ENCODE measurements around the gene FAF1.

FAF1 gene

DNA sequence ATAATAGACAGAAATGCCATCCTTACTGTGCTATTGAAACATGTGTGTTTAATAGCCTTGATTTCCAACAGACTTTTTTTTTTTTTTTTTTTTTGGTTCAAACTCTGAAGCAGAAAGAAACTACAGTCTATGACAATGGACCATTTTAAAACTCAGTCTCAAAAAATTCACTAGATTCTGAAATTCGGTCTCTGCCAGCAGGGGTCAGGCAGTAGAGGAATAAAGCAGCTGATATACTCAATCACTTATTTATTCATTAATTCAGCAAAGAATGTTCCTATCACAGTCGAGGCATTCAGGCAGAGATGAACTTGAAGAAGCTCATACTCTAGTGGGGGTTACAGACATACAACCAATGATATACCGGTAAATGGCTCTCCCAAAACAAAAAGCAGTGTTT lies 275.9 kb downstream of the FAF1 start:
- no peak for DNase-seq

DNA sequence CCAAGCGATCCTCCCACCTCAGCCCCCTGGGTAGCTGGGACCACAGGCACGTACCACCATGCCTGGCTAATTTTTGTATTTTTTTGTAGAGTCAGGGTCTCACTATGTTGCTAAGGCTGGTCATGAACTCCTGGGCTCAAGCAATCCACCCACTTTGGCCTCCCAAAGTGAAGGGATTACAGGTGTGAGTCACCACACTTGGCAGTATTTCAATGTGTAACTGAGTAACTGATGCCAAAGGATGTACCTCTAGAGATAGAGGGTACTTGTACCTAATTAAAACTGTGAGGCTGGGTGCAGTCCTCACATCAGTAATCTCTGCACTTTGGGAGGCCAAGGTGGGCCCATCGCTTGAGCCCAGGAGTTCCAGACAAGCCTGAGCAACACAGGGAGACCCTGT lies 278.1 kb downstream of the FAF1 start:
- DNase-seq = no peak

GRCh38 chr1:50667710-50668356 lies 292.2 kb downstream of the FAF1 start:
- no peak for DNase-seq

- no peak for DNase-seq
Observed at GRCh38 chr1:50667272-50667671, 292.8 kb downstream of the FAF1 start.

GRCh38 chr1:50666849-50667248 lies 293.2 kb downstream of the FAF1 start:
- no peak for DNase-seq

GRCh38 chr1:50665413-50665812 lies 294.7 kb downstream of the FAF1 start:
- no peak for DNase-seq

DNA sequence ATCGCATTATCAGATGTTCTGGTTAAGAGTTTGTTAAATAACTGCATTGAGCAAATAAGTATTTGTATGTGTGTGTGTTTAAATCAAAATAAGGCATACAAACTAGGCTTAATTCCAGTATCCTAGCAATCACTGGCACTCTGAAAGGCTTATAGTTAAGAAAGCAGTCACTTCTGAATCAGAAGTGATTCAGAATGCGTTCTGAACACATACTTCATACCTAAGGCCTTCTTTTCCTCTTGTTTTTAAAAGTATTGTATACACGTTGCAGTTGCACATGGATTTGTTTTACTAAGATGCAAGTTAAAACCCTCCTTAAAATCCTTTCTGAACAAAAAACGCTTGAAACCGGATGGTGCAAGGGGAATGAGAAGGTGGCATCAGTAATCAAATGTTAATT lies 298.4 kb downstream of the FAF1 start:
- DNase-seq = no peak

- DNase-seq = no peak
Observed at GRCh38 chr1:50659107-50659662, 300.9 kb downstream of the FAF1 start.

DNA sequence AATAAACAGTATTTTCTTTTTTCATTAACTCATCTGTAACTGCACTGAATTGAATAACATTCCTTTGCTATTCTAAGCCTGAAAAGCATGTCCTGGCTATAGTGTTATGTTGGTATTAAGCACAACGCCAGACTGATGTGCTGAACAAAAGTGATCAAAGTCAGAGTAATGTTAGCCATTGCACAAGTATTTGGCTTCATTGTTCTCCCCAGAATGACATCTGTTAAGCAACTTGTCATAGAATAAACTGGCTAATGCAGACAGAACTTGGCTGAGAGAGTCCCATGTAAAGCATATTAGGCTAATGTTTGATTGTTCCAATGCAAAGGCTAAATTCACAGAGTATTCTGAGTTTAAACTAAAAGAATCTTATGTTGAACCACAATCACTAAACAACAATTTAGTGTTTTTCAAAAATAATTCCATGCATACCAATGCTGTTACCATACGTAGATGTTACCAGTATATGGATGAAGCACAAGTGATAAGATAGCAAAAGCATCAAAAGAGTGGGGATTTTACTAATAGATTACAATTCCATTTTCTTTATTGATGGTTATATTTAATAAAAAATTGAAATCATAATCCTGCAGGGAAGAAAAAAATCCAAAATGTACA lies 301.5 kb downstream of the FAF1 start:
- no peak for DNase-seq

- DNase-seq = no peak
Observed at GRCh38 chr1:50656931-50657330, 303.1 kb downstream of the FAF1 start.

DNA sequence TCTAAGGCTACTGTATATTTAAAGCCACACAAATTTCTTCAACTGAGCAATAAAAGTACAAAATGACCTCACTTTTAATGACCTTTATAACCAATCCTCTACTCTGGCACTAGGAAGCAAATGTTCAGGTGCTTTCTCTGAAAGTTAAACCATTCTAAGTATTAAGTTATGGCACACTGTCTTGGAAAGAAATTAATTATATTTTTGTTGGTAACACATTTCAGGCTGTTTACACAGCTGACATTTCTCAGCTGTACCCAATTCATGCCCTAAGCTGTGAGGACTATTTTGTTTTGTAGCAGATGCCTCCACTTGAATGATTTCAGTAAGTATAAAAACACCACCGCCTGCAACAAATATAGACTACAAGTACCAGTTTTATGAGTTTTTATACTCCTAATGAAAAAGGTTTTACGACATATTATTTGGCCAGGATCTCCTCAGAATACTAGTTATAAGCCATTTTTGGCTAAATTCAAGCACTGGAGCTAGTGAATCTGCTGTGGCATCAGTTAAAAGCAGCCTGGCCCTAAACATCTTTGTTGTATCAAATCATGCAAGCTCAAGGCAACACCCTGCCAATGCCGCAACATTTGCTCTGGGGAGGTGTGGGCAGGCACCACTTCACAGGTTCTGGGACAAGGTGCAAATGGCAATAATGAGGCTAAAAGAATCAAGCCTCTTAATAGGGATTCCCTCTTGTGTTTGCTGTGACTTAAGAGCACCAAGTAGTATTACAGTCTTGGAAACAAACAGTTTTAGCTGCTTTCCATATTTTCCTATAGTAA lies 308.4 kb downstream of the FAF1 start:
- DNase-seq = no peak

GRCh38 chr1:50646526-50646925 lies 313.5 kb downstream of the FAF1 start:
- DNase-seq = no peak

GRCh38 chr1:50645139-50645538 lies 314.9 kb downstream of the FAF1 start:
- no peak for DNase-seq

- no peak for DNase-seq
Observed at GRCh38 chr1:50644447-50645105, 315.5 kb downstream of the FAF1 start.

DNA sequence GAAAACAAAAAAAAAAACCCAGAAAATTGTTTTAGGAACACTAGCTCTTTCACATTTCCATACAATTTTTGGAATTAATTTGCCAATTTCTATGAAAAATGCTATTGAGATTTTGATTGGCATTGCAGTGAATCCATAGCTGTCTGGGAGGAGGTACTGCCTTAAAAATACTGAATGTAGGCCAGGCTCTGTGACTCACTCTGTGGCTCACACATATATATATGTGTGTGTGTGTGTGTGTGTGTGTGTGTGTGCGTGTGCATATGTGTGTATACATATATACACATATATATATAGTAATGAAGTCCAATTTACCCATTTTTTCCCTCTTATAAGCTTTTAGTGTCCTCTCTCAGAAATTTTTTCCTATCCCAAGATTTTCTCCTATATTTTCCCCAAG lies 322.6 kb downstream of the FAF1 start:
- no peak for DNase-seq

DNA sequence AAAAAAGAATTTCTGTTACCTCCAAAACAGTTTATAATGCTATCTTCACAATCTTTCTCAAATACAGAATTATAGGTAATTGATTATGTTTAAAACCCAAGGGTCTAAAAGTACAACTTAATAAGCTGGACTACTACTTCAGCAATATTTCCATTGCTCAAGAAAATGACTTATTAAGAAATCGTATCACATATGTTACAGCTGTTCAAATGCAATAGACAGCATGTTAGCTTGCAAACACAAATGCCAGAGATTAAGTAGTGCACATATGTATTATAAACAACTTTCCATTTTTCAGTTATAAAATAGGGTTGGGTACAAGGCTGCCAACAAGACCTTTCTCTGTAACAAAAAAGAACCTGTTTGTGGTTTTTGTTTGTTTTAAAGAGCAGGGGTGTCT lies 325.8 kb downstream of the FAF1 start:
- no peak for DNase-seq

- no peak for DNase-seq
Observed at GRCh38 chr1:50633465-50633864, 326.6 kb downstream of the FAF1 start.

GRCh38 chr1:50631161-50631560 lies 328.9 kb downstream of the FAF1 start:
- DNase-seq = no peak

GRCh38 chr1:50622259-50622658 lies 337.8 kb downstream of the FAF1 start:
- no peak for DNase-seq

DNA sequence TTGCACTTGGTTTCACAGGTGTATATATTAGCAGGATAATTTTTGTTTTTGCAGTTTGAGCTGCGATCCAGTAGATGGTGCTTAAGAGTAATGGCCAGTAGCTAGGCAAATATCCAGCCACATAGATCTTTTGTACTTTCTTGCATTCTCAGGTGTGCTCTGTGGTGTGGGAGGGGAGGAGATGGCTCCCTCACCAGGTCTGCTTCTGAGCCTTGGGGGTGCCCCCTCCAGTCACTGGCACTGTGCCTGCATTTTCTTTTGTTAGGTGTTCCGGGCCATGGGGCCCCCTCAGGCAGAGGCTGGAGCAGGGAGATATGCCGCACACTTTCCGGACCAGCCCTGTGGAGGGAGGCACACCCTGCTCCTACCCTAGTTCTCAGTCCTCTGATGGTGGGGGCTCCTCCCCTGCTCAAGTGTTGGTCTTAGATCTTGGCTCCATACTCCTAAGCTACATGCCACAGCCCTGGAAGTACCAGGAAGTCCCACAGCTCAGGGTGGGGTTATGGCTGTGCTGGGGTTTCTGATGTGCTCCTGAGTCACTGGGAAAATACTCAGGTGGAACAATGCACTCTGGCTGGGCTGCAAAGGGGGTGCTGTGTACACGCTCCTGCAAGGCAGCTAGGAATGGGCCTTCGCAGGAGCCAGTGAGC lies 339.3 kb downstream of the FAF1 start:
- no peak for DNase-seq

- no peak for DNase-seq
Observed at GRCh38 chr1:50615036-50615750, 344.9 kb downstream of the FAF1 start.

DNA sequence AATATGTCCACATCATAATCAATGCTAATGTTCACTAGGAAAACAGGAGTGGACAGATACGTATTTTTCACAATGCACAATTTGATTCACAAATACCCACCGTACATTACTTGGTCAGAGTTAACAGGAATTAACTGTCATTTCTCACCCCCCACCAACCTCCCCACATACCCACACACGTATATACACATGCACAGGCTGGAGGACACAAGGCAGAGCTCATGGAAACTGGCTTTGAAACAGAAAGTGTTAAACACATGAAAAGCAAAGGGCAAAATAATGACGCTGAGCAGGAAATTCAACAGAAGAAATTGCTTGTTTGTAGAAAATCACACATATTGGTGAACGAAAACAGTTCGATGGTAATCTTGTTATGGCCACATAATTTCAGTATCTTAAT lies 348.4 kb downstream of the FAF1 start:
- DNase-seq = no peak
